Caco-2 (cell line): Measurements from ENCODE around the gene STAT5B. TPM values are rescaled to one million over a fixed set of nuclear protein-coding genes. Genes with fewer than 3 reads are reported as not detected.

Experiments
- BruUV-seq: library from RNA; stranded (reverse); fragments of 400-500 nt; replicated peaks from 2 replicates; lab custom pipeline; 2021; lab: Mats Ljungman, UMichigan
- CTCF ChIA-PET: fragments of 300-600 bp; sonication (Branson Sonifier 250); formaldehyde crosslinking; loops from one replicate; lab custom pipeline; 2022; ENCODE audit warnings: antibody characterized with exemption; lab: Charles Lee
- POLR2A ChIA-PET: fragments of 300-600 bp; sonication (Branson Sonifier 250); formaldehyde crosslinking; loops from one replicate; lab custom pipeline; 2022; ENCODE audit warnings: antibody characterized with exemption; lab: Charles Lee
- DNase-seq, 2 experiments: peaks; one replicate each; pipeline versions ENCODE4 v3.0.0 to v3.0.0-alpha.2; 2020 to 2022
- H3K27me3 ChIP-seq: replicated peaks from 2 replicates; pipeline ENCODE4 v1.6.0; 2011; ENCODE audit warnings: low read length; ENCODE audit not compliant: control insufficient read depth, insufficient read depth
- H3K36me3 ChIP-seq: 2 replicates; pipeline ENCODE4 v1.5.1; 2011; ENCODE audit warnings: low read length; ENCODE audit not compliant: control insufficient read depth, insufficient read depth
- H3K4me1 ChIP-seq: fragments of 250-450 bp; sonication (Bioruptor Pico); 2 replicates; pipeline ENCODE4 v1.5.1; 2020; ENCODE audit warnings: mild to moderate bottlenecking
- H3K4me3 ChIP-seq: 2 replicates; pipeline ENCODE4 v1.5.1; 2011; ENCODE audit warnings: low read depth, mild to moderate bottlenecking, control low read depth, low read length
- H3K9me3 ChIP-seq: fragments of 250-450 bp; sonication (Bioruptor Pico); 2 replicates; pipeline ENCODE4 v1.5.1; 2020; ENCODE audit warnings: mild to moderate bottlenecking, moderate library complexity
- H3K27ac Mint-ChIP-seq: one replicate; pipeline ENCODE4 v1.8.0; 2022; ENCODE audit warnings: mixed read lengths; ENCODE audit not compliant: unreplicated experiment
- H3K27me3 Mint-ChIP-seq: one replicate; pipeline ENCODE4 v1.8.0; 2022; ENCODE audit warnings: mixed read lengths; ENCODE audit not compliant: insufficient read depth, unreplicated experiment
- H3K36me3 Mint-ChIP-seq: one replicate; pipeline ENCODE4 v1.8.0; 2022; ENCODE audit warnings: mild to moderate bottlenecking, mixed read lengths; ENCODE audit not compliant: insufficient read depth, unreplicated experiment
- H3K4me1 Mint-ChIP-seq: one replicate; pipeline ENCODE4 v1.8.0; 2022; ENCODE audit warnings: low read depth, mixed read lengths; ENCODE audit not compliant: unreplicated experiment
- H3K4me3 Mint-ChIP-seq: one replicate; pipeline ENCODE4 v1.8.0; 2022; ENCODE audit warnings: mild to moderate bottlenecking, moderate library complexity, mixed read lengths; ENCODE audit not compliant: unreplicated experiment
- H3K9me3 Mint-ChIP-seq: one replicate; pipeline ENCODE4 v1.8.0; 2022; ENCODE audit warnings: mixed read lengths; ENCODE audit not compliant: unreplicated experiment
- CTCF ChIP-seq, 2 experiments: fragments of 200-600 bp in 1 of 2; IDR thresholded peaks; 1 replicate in 1 of 2; 2 replicates in 1 of 2; pipeline versions ENCODE4 v1.5.1 to v1.8.0; 2011 to 2022; ENCODE audit warnings: antibody characterized with exemption in 1 of 2, control low read depth in 1 of 2, inconsistent platforms in 1 of 2, low read depth in 1 of 2, low read length in 1 of 2, mild to moderate bottlenecking in 1 of 2, moderate library complexity in 1 of 2; ENCODE audit not compliant: insufficient read depth in 1 of 2, severe bottlenecking in 1 of 2, unreplicated experiment in 1 of 2
- intact Hi-C: fragments of 100-400 bp; cut with micrococcal nuclease; formaldehyde crosslinking; loops from one replicate; pipeline ENCODE4 v1.10.0; 2022; ENCODE audit not compliant: unreplicated experiment
- total RNA-seq: library from RNA; stranded (reverse); gene quantifications from 2 replicates; pipeline ENCODE4 v1.2.3, GENCODE V29; 2022

The STAT5B gene
- total RNA-seq, 1 experiment from 2014 or later: 46.9 TPM

DNA sequence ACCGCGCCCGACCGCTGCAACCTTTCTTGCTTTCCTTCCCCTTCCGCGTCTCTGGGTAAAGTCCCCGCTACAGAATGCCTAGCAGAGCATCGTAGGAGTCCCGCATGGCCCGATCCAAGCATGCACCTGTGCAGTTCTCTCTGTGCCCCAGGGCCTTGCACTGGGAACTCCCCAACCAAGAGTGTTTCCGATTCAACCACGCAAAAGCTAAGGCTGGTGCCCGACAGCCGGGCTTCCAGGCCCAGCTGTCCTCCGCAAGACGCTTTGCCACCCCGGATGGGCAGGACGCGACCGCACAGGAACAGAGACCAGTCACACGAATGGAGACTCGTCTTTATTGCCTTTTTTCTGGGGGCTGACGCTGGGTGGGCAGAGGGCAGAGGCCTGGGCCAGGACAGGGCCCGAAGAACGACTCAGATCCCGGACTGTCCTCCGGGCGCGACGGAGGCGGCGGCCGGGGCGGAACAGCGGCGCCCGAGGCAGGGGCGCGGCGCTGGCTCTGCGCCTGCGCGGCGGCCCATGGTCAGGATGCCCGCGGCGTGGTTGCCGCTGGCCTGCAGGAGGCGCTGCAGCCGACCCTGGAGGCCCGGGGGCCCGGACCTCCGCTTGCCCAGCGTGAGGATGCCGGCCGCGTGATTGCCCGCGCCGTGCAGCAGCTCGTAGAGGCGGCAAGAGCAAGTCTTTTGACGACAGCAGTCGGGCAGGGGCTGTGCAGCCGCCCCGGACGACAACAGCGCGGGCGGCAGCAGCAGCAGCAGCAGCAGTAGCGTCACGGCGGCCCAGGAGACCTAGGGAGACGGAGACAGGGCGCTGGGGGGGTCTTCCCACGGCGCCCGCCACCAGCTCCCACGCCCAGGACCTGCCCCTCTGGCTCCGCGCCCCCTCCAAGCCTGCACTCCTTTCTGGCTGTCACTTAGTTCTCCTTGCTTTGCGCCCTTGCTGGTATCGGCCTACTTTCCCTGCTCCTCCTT, 92.2 kb downstream of the STAT5B start:
- Mint-ChIP-seq H3K27ac (peak overlapping the region; percentile 84), H3K36me3 (peaks cover 5% of the 10 kb centered on the region), H3K4me3 (peak overlapping the region; percentile 77), H3K27me3 (peaks cover 10% of the 10 kb centered on the region), H3K9me3 (no peaks in the 10 kb centered on the region), H3K4me1 (peaks cover 20% of the 10 kb centered on the region)
- TF ChIP-seq CTCF (IDR thresholded peaks at IDR 0.05; ENCODE audit: insufficient read depth in 1 of 2, low read depth in 1 of 2, low read length in 1 of 2, severe bottlenecking in 1 of 2, unreplicated experiment in 1 of 2): peak; percentile 74 to 81
- POLR2A ChIA-PET: interaction anchor here (0.6 kb wide), 1 partner anchor 30 kb away, joined by 4 read pairs; no protein-coding TSS in a partner anchor
- peak overlapping the region; percentile 61 for H3K4me3 ChIP-seq
- peak; percentile 67 to 89 for DNase-seq
- intact Hi-C loops: loop anchor here (5.0 kb wide), 1 partner anchor 62 kb away; the partner anchor contains the start of genes HSPB9 and KAT2A
- H3K9me3 ChIP-seq: no peaks in the 10 kb centered on the region
- H3K36me3 ChIP-seq: no peaks in the 10 kb centered on the region
- no TSS peak for BruUV-seq
- CTCF ChIA-PET: interaction anchor here (0.6 to 3.1 kb wide), 7 partner anchors 10 to 175 kb away, joined by 3 to 15 read pairs (median 5); partner anchors contain the start of gene GHDC
- H3K27me3 ChIP-seq: no peaks in the 10 kb centered on the region; the same call in 1 of the 2 replicates
- peaks cover 20% of the 10 kb centered on the region for H3K4me1 ChIP-seq

DNA sequence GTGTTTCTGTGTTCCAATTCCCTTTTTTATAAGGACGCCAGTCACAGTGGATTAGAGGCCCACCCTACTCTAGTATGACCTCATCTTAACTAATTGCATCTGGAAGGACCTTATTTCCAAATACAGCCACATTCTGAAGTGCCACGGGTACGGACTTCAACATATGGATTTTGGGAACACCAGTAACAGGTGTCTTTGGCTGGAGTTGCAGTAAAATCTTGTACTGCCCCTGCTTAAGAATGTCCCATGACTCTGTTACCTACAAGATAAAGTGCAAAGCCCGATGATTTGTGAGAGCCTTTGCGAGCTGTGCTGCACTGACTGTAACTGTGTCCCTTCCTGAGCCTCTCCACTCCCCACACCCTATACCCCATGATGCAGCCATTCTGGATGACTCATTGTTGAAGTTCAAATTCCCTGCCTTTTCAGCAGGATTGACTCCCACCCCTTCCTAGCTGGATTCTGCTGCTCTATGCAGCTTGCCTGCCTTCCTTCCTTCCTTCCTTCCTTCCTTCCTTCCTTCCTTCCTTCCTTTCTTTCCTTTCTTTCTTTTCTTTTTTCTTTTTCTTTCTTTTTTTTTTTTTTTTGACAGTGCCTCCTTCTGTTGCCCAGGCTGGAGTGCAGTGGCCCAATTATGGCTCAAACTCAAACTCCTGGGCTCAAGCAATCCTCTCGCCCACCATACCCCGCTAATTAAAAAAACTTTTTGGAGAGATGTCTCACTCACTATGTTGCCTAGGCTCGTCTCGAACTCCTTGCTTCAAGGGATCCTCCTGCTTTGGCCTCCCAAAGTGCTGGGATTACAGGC, 93.1 kb downstream of the STAT5B start:
- no peak for TF ChIP-seq CTCF (IDR thresholded peaks at IDR 0.05; ENCODE audit: insufficient read depth in 1 of 2, low read depth in 1 of 2, low read length in 1 of 2, severe bottlenecking in 1 of 2, unreplicated experiment in 1 of 2)
- Mint-ChIP-seq H3K27me3 (peaks cover 10% of the 10 kb centered on the region), H3K4me1 (peaks cover 20% of the 10 kb centered on the region), H3K4me3 (peak overlapping the region; percentile 77), H3K36me3 (peaks cover 5% of the 10 kb centered on the region), H3K9me3 (no peaks in the 10 kb centered on the region), H3K27ac (peak overlapping the region; percentile 84)
- intact Hi-C loops: loop anchor here (5.0 kb wide), 1 partner anchor 61 kb away; the partner anchor contains the start of genes HSPB9 and KAT2A
- no peaks in the 10 kb centered on the region; the same call in 1 of the 2 replicates for H3K27me3 ChIP-seq
- H3K36me3 ChIP-seq: no peaks in the 10 kb centered on the region
- BruUV-seq: no TSS peak
- no peaks in the 10 kb centered on the region for H3K9me3 ChIP-seq
- H3K4me3 ChIP-seq: peak overlapping the region; percentile 61
- H3K4me1 ChIP-seq: peaks cover 20% of the 10 kb centered on the region
- CTCF ChIA-PET: interaction anchor here (0.6 to 3.1 kb wide), 6 partner anchors 11 to 396 kb away, joined by 3 to 15 read pairs (median 4); partner anchors contain the start of genes GHDC and JUP
- no peak for DNase-seq
- POLR2A ChIA-PET: interaction anchor here (0.6 kb wide), 1 partner anchor 31 kb away, joined by 4 read pairs; no protein-coding TSS in a partner anchor
